ENCODE measurements around the gene DYNLL2.

GRCh38 chr17:58144801-58145200, 61.6 kb downstream of the DYNLL2 start:
- no peak for TF ChIP-seq EZH2 (IDR thresholded peaks at IDR 0.05; ENCODE audit: insufficient read depth, low read length)
- TF ChIP-seq CTCF (IDR thresholded peaks at IDR 0.05; ENCODE audit: insufficient read depth, low read depth, low read length): no peak

All from astrocyte (in vitro differentiated cells and primary cell).